Kidney (tissue), 14 donors: ENCODE measurements around the gene MANEAL. TPM values are rescaled to one million over a fixed set of nuclear protein-coding genes. Genes with fewer than 3 reads are reported as not detected.

Experiments
- DNase-seq, 5 donors: peaks; one replicate each; pipeline ENCODE4 v3.0.0-alpha.2; 2013 to 2020
- FAIRE-seq: peaks from 2 replicates; lab custom pipeline; 2012; peaks lifted over from hg19 to GRCh38; lab: Jason Lieb, UNC
- H3K27ac ChIP-seq, 2 donors: one replicate each; pipeline ENCODE4 v1.7.0; 2013; ENCODE audit warnings: low read depth in 2 of 2, low read length in 2 of 2, inconsistent platforms in 1 of 2
- H3K27me3 ChIP-seq: one replicate; pipeline ENCODE4 v1.7.1; 2013; ENCODE audit warnings: low read length, inconsistent platforms; ENCODE audit not compliant: control insufficient read depth, insufficient read depth
- H3K36me3 ChIP-seq, 3 donors: one replicate each; pipeline versions ENCODE4 v1.7.0 to v1.7.1; 2013; ENCODE audit warnings: low read length in 3 of 3, control low read depth in 1 of 3, inconsistent platforms in 1 of 3; ENCODE audit not compliant: insufficient read depth in 3 of 3, control insufficient read depth in 2 of 3
- H3K4me1 ChIP-seq, 3 donors: one replicate each; pipeline versions ENCODE4 v1.7.0 to v1.7.1; 2013; ENCODE audit warnings: low read length in 3 of 3, inconsistent platforms in 1 of 3, low read depth in 1 of 3; ENCODE audit not compliant: control insufficient read depth in 2 of 3, insufficient read depth in 2 of 3
- H3K4me3 ChIP-seq, 3 donors: one replicate each; pipeline versions ENCODE4 v1.7.0 to v1.8.1; 2013; ENCODE audit warnings: low read length in 3 of 3, control low read depth in 1 of 3, inconsistent platforms in 1 of 3
- H3K9ac ChIP-seq, 3 donors: one replicate each; pipeline versions ENCODE4 v1.7.0 to v1.7.1; 2013; ENCODE audit warnings: low read length in 3 of 3, control low read depth in 1 of 3, inconsistent platforms in 1 of 3
- H3K9me3 ChIP-seq, 3 donors: one replicate each; pipeline versions ENCODE4 v1.7.0 to v1.7.1; 2013; ENCODE audit warnings: low read length in 3 of 3, control low read depth in 1 of 3, inconsistent platforms in 1 of 3; ENCODE audit not compliant: control insufficient read depth in 2 of 3, insufficient read depth in 1 of 3
- intact Hi-C: fragments of 100-400 bp; cut with DNase I; formaldehyde crosslinking; loops from one replicate; pipeline ENCODE4 v1.11.1; 2022
- polyA plus RNA-seq: library from polyadenylated mRNA; stranded (reverse); fragments of 350-450 nt; fragmentation: Illumina TruSeq; extraction: RNeasy Lipid Tissue Mini Kit (QIAGEN cat#74804); gene quantifications from one replicate; pipeline ENCODE4 v1.2.3, GENCODE V29; 2014; ENCODE audit warnings: low read depth, low replicate concordance; ENCODE audit not compliant: insufficient read depth
- total RNA-seq: library from RNA; stranded (reverse); fragmentation: NEBNext Ultra II Directional; extraction: Animal tissue kit (Norgen Biotek cat#: 25700); gene quantifications from one replicate; pipeline ENCODE4 v1.2.1, GENCODE V29; 2021
- TF ChIP-seq, protein P1 (sequence below): IDR thresholded peaks from 3 replicates; pipeline ENCODE4 v1.5.1; 2012; ENCODE audit warnings: mild to moderate bottlenecking, moderate library complexity, borderline replicate concordance; ENCODE audit not compliant: insufficient read depth; ENCODE audit errors: extremely low read depth
- donor health status: control.
- donor health status: control.
- donor health status: control.
- donor health status: control.
- donor health status: control.
- donor health status: DM: yes; HTN: yes; CAD: no.
- donor health status: Normal renal cell carcinoma (clear cell type).

The MANEAL gene
- total and polyA plus RNA-seq, 2 donors from 2014 or later: 4.6 to 4.7 TPM

DNA sequence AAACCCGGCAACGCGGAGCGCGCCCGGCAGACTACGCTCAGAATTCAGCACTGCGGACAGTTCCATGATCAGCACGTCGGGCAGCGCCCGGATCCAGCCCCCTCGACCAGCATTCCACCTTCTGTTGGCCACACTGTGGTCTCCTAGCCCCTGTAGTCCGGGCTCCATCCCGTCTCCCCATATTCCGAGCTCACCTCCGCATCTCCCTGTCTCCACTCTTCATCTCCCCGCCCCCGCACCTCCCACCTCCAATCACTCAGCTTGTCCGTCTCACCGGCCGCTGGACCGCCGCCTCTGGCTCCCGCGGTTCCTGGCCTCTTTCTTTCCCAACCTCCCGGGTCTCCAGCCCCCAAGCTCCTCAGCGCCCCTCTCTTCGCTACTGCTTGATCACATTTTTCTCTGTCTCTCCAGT, 29.2 kb upstream of the MANEAL start:
- H3K9ac ChIP-seq: no peak overlapping the region
- peaks cover 20% of the 10 kb centered on the region for H3K27me3 ChIP-seq
- H3K36me3 ChIP-seq: no peaks in the 10 kb centered on the region
- H3K4me1 ChIP-seq: no peaks in the 10 kb centered on the region
- intact Hi-C loops: no loop called here
- DNase-seq (peak; percentile 61 to 87 (median 85)), FAIRE-seq (no peak)
- no peak overlapping the region for H3K27ac ChIP-seq
- H3K9me3 ChIP-seq: no peaks in the 10 kb centered on the region
- TF ChIP-seq, protein P1, sequence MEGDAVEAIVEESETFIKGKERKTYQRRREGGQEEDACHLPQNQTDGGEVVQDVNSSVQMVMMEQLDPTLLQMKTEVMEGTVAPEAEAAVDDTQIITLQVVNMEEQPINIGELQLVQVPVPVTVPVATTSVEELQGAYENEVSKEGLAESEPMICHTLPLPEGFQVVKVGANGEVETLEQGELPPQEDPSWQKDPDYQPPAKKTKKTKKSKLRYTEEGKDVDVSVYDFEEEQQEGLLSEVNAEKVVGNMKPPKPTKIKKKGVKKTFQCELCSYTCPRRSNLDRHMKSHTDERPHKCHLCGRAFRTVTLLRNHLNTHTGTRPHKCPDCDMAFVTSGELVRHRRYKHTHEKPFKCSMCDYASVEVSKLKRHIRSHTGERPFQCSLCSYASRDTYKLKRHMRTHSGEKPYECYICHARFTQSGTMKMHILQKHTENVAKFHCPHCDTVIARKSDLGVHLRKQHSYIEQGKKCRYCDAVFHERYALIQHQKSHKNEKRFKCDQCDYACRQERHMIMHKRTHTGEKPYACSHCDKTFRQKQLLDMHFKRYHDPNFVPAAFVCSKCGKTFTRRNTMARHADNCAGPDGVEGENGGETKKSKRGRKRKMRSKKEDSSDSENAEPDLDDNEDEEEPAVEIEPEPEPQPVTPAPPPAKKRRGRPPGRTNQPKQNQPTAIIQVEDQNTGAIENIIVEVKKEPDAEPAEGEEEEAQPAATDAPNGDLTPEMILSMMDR: no peak
- H3K4me3 ChIP-seq: no peak overlapping the region

DNA sequence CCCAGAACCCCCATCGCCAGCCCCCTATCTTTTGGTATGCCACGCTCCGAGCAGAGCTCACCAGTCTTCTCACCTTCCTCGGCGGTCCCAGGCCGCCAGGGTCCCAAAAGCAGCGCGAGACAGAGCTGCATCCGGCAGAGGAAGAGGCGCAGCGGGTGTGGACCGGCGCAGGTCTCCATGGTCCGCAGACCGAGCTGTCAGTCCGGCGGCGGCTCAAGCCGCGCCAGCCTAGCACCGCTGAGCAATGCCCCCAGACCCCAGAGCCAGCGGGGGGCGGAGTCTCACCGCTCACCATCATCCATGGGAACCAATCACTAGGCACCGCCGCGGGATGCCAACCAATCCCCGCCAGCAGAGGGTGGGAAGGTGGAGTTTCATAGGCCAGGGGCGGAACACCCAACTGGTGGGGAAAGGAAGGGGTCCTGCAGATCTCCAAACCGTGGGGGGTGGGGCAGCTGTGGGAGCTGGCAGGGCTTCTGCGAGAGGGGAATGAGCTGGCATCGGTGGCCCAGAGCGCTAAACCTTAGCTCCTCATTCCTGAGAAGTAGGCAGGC, 28.7 kb upstream of the MANEAL start, which contains the start of gene EPHA10:
Gene EPHA10, minus strand, starts transcription at position 233 of the 554 bp plus-strand sequence. Its CDS starts 54 bp downstream, at position 179.
- no peak for FAIRE-seq
- H3K36me3 ChIP-seq: no peaks in the 10 kb centered on the region

DNA sequence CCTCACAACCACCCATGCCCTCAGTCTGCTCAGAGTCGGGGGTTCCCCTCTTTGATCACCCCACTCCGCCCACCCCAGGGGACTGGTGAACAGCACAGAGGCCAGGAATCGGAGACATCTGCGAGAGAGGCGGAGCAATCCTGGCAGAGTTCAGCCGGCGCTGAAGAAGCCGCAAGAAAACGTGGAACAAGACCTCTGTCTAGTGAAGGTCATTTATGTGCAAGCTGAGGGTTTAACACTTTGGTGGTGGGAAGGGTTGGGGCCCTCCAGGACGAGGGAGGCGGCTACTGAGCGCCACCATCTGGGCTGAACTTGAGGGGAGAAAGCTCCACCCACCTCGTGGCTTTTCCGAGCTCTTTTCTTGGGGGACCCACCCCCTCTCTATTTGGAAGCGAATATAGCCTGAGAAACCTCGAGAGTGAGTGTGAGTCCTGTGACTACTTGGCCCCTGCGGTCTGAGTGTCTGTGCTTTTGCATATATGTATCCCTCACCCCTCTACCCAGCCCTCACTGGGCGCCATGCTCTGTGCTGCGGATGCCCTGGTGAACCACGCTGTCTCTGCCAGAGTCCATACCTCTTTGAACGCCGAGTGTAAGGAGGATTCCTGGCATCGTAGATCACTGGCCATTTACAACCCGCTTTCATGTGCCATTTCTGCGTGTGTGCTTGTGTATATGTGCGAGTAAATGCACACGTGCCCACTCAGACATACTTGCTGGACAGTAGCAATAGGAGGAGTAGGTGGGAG, 27.6 kb upstream of the MANEAL start:
- TF ChIP-seq, protein P1: no peak
- FAIRE-seq: no peak
- no peaks in the 10 kb centered on the region for H3K36me3 ChIP-seq
- H3K27me3 ChIP-seq: peaks cover 20% of the 10 kb centered on the region
- H3K4me1 ChIP-seq: no peaks in the 10 kb centered on the region
- DNase-seq: peak in 1 of 5 donors; percentile 57
- no peak overlapping the region for H3K9ac ChIP-seq
- intact Hi-C loops: no loop called here
- H3K27ac ChIP-seq: no peak overlapping the region
- no peak overlapping the region for H3K4me3 ChIP-seq
- no peaks in the 10 kb centered on the region for H3K9me3 ChIP-seq

More for the DNA sequence above, 28.7 kb upstream of the MANEAL start, which contains the start of gene EPHA10:
- no peak within 1 kb of the TSS for H3K9ac ChIP-seq
- TF ChIP-seq, protein P1: no peak
- H3K9me3 ChIP-seq: no peaks in the 10 kb centered on the region
- no peaks in the 10 kb centered on the region for H3K4me1 ChIP-seq
- H3K27me3 ChIP-seq: peaks cover 20% of the 10 kb centered on the region
- intact Hi-C loops: no loop called here
- H3K27ac ChIP-seq: no peak within 1 kb of the TSS
- no peak within 1 kb of the TSS for H3K4me3 ChIP-seq
- peak in 2 of 5 donors; percentile 60 to 61 for DNase-seq
